GM12864 (cell line): ENCODE results near the gene KY.

Experiments
- DNase-seq: peaks from one replicate; pipeline ENCODE4 v3.0.0-alpha.2; 2011; ENCODE audit warnings: low read depth
- H3K4me3 ChIP-seq: 2 replicates; pipeline ENCODE4 v1.5.1; 2011; ENCODE audit warnings: mild to moderate bottlenecking, low read depth, low read length, control low read depth
- TF ChIP-seq, protein P1 (sequence below): IDR thresholded peaks from 2 replicates; pipeline ENCODE4 v1.5.1; 2011; ENCODE audit warnings: low read depth, mild to moderate bottlenecking, moderate library complexity, low read length, control low read depth, inconsistent platforms; ENCODE audit errors: missing control alignments

Gene KY

DNA sequence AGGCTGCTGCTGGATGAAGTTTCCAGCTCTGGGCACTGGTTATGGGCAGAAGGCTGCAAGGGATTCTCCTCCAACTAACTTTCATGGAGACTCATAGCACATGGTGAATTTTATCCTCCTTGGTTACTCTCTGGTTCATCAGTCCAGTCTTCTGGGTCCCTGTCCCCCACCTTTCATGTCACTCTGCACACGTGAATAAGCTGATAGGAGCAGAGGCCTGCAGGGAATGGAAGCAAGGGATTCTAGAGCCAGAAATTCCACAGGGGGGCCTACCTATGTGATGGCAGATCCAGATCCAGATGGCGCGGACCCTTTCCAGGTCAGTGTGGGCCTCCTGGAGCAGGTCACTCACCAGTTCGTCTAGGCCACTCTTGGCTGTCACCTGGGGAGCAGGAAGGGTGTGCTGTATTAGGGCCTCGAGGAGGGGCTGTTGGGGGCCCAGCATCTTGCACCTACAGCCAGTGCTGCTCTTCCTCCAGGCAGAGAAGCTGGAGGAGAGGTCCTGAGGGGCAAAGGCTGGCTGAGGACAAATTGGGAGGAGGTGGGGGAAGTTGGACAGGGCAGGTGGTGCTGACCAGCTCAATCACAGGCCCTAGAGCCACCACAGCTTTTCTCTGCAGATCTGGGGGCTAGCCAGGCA lies 30.2 kb downstream of the KY start:
- TF ChIP-seq, protein P1, sequence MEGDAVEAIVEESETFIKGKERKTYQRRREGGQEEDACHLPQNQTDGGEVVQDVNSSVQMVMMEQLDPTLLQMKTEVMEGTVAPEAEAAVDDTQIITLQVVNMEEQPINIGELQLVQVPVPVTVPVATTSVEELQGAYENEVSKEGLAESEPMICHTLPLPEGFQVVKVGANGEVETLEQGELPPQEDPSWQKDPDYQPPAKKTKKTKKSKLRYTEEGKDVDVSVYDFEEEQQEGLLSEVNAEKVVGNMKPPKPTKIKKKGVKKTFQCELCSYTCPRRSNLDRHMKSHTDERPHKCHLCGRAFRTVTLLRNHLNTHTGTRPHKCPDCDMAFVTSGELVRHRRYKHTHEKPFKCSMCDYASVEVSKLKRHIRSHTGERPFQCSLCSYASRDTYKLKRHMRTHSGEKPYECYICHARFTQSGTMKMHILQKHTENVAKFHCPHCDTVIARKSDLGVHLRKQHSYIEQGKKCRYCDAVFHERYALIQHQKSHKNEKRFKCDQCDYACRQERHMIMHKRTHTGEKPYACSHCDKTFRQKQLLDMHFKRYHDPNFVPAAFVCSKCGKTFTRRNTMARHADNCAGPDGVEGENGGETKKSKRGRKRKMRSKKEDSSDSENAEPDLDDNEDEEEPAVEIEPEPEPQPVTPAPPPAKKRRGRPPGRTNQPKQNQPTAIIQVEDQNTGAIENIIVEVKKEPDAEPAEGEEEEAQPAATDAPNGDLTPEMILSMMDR, result no peak
- DNase-seq, result no peak
- no peak overlapping the region for H3K4me3 ChIP-seq

GRCh38 chr3:134619884-134620445 lies 30.9 kb downstream of the KY start:
- no peak for DNase-seq
- no peak overlapping the region for H3K4me3 ChIP-seq
- TF ChIP-seq, protein P1, result no peak

DNA sequence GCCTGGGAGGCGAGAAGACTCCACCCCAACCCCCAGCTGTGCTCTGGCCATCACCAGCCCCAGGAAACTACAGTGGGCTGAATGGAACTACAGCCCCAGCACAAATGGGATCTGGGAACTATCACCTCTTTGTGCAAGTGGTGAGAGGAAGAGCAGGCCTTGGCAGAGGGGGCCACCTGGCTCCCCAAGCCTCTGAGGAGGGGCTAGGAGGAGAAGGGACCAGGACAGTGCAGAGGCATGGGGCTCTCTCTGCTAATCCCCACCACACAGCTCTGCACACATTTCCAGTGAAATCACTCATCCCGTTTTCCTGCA lies 31.6 kb downstream of the KY start:
- TF ChIP-seq, protein P1, result no peak
- H3K4me3 ChIP-seq, result no peak overlapping the region
- no peak for DNase-seq

- DNase-seq, result no peak
- TF ChIP-seq, protein P1, result no peak
- H3K4me3 ChIP-seq, result no peak overlapping the region
These were observed 32.1 kb downstream of the KY start for GRCh38 chr3:134618478-134619300.

- DNase-seq, result no peak
- TF ChIP-seq, protein P1, result no peak
- no peak overlapping the region for H3K4me3 ChIP-seq
These were observed 33.0 kb downstream of the KY start for GRCh38 chr3:134617608-134618477.

GRCh38 chr3:134615743-134616142 lies 35.1 kb downstream of the KY start:
- TF ChIP-seq, protein P1, result no peak
- no peak for DNase-seq
- H3K4me3 ChIP-seq, result no peak overlapping the region
